ENCODE measurements around the gene NDUFA11.

DNA sequence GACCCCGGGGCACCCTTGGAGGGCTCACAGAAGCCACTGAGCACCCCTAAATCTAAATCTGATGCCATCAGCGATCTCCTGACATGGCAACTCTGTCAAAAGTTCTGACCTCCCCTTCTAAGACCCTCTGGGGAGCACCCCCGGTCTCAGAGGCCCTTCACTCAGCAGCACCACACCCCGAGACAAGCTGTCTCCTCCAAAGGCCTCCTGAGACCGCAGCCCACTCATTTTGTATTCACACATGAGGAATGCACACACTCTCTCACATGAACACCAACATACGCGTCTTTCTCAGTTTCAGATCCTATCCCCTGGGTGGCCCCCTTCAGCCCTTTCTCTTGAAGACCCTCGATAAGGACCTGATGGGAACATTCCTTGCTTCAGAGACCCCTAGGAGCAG, 2.6 kb downstream of the NDUFA11 start:
- TF ChIP-seq ELF4 (IDR thresholded peaks at IDR 0.05): no peak
- no peak for TF ChIP-seq CTBP1 (IDR thresholded peaks at IDR 0.05; ENCODE audit: borderline replicate concordance)
- TF ChIP-seq FOXK2 (IDR thresholded peaks at IDR 0.05): no peak
- no peak for TF ChIP-seq SP1 (IDR thresholded peaks at IDR 0.05)

All from HEK293T (cell line).